ENCODE data around the gene LRRC7. TPM values are rescaled to one million over a fixed set of nuclear protein-coding genes. Genes with fewer than 3 reads are reported as not detected.

Gene LRRC7
- total RNA-seq, 4 donors from 2014 or later: under 0.01 TPM; not detected in 3

DNA sequence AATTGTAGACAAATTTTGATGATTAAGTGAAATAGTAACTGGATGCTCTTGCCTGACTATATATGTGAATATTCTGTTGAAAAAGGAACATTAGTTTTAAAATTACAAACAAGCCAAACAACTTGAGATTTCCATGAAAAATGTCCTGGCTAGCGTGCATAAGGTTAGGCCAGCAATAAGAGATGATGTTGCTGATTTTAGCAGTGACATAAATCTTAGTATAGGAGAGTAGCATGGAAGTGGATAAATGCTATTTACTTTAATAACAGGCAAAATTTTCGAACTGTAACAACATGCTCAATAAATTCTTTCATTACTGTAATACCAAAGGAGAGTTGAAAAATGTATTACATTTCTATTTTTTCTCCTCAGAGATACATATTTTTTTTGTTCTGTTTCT is 266.6 kb downstream of the LRRC7 start:
- no peak for DNase-seq
- Histone ChIP-seq H3K4me3 (no peak overlapping the region), H3K4me1 (no peaks in the 10 kb centered on the region), H3K27ac (no peak overlapping the region), H3K36me3 (no peaks in the 10 kb centered on the region), H3K27me3 (no peaks in the 10 kb centered on the region), H3K9me3 (no peaks in the 10 kb centered on the region)
- intact Hi-C loops (cut with DNase I): no loop called here
- 60 to 72% methylated on average over 2 of the region's 2 CpGs for WGBS, 2 donors
- TF ChIP-seq, protein P1, sequence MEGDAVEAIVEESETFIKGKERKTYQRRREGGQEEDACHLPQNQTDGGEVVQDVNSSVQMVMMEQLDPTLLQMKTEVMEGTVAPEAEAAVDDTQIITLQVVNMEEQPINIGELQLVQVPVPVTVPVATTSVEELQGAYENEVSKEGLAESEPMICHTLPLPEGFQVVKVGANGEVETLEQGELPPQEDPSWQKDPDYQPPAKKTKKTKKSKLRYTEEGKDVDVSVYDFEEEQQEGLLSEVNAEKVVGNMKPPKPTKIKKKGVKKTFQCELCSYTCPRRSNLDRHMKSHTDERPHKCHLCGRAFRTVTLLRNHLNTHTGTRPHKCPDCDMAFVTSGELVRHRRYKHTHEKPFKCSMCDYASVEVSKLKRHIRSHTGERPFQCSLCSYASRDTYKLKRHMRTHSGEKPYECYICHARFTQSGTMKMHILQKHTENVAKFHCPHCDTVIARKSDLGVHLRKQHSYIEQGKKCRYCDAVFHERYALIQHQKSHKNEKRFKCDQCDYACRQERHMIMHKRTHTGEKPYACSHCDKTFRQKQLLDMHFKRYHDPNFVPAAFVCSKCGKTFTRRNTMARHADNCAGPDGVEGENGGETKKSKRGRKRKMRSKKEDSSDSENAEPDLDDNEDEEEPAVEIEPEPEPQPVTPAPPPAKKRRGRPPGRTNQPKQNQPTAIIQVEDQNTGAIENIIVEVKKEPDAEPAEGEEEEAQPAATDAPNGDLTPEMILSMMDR (IDR thresholded peaks at IDR 0.05): no peak
- TF ChIP-seq POLR2A (IDR thresholded peaks at IDR 0.05): no peak

DNA sequence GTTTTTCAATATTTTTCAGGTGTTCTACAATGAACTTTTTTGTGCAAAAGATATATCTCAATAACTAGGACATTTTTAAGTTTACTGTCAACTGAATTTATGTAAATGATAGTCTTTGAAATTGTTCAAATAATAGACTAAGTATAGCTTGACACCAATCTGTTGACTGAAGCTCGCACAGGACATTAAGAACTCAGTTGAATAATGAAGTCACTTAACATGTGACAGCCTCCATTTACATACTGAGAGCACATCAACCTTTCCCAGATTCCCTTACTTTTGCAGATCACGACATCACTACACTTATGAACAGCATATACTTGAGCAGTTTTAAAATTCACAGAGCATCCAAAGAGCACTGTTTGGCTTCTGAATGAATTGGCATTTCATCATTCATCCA is 268.2 kb downstream of the LRRC7 start:
- TF ChIP-seq POLR2A (IDR thresholded peaks at IDR 0.05): no peak
- TF ChIP-seq, protein P1 (IDR thresholded peaks at IDR 0.05): no peak
- H3K4me3 ChIP-seq: no peak overlapping the region
- no peaks in the 10 kb centered on the region for H3K4me1 ChIP-seq
- no peak overlapping the region for H3K27ac ChIP-seq
- no peak for DNase-seq
- no peaks in the 10 kb centered on the region for H3K27me3 ChIP-seq
- H3K36me3 ChIP-seq: no peaks in the 10 kb centered on the region
- intact Hi-C loops (cut with DNase I): no loop called here
- WGBS, 2 donors: 74 to 77% methylated on average over 2 of the region's 2 CpGs
- no peaks in the 10 kb centered on the region for H3K9me3 ChIP-seq

DNA sequence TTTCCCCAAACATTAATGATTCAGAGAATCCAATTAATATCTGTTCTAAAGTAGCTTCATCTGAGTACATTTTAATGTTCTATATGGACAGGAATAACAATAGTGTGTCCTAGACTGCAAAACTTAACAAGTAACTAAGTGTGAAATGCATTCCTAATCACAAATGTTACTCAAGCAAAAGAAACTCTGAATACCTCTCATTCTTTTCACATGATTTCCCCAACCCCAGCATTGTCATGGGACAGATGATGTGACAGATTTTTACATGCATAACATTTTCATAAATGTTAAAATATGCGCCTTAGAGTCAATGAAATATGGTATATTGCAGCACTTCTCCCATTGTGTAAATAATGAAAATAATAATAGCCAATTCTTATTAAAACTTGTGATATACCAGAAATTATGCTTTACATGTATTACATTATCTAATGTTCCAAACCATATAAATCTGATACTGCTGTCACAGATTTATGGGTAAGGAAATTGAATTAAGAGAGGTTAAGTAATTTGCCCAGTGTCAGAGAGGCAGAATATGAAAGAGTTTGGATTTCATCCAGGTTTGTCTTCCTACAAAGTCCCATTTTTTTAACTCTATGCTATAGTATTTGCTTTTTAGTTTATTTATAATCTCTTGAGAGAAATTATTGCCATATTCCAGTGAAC is 269.4 kb downstream of the LRRC7 start:
- 83 to 100% methylated on average over 1 of the region's 1 CpG for WGBS, 2 donors
- TF ChIP-seq, protein P1 (IDR thresholded peaks at IDR 0.05): no peak
- no peak for TF ChIP-seq POLR2A (IDR thresholded peaks at IDR 0.05)
- intact Hi-C loops (cut with DNase I): no loop called here

DNA sequence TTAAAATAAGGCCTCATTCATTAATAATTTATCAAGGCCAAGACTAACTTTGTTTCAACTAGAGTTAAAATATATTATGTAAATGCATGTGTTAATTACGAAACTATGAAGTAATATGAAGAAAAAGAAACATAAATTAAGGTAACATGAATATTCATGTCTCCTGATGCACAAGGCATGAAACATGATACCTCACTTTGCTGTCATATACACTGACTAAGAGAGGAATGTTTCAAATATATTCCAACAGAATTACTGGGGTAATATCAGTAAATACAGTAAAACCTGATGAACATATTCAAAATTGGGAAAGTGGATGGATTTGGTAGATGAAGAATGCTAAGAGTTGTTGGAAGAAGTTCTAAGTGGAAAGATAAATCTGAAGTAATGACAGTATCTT is 274.6 kb downstream of the LRRC7 start:
- no peak for DNase-seq
- Histone ChIP-seq H3K9me3 (no peaks in the 10 kb centered on the region), H3K27ac (no peak overlapping the region), H3K4me3 (no peak overlapping the region), H3K36me3 (no peaks in the 10 kb centered on the region), H3K27me3 (no peaks in the 10 kb centered on the region), H3K4me1 (no peaks in the 10 kb centered on the region)
- 35 to 62% methylated on average over 1 of the region's 1 CpG for WGBS, 2 donors
- intact Hi-C loops (cut with DNase I): no loop called here
- TF ChIP-seq POLR2A (IDR thresholded peaks at IDR 0.05): no peak
- TF ChIP-seq, protein P1 (IDR thresholded peaks at IDR 0.05): no peak

More for the DNA sequence above, 269.4 kb downstream of the LRRC7 start:
- DNase-seq: no peak
- Histone ChIP-seq H3K27me3 (no peaks in the 10 kb centered on the region), H3K27ac (no peak overlapping the region), H3K4me1 (no peaks in the 10 kb centered on the region), H3K9me3 (no peaks in the 10 kb centered on the region), H3K36me3 (no peaks in the 10 kb centered on the region), H3K4me3 (no peak overlapping the region)

DNA sequence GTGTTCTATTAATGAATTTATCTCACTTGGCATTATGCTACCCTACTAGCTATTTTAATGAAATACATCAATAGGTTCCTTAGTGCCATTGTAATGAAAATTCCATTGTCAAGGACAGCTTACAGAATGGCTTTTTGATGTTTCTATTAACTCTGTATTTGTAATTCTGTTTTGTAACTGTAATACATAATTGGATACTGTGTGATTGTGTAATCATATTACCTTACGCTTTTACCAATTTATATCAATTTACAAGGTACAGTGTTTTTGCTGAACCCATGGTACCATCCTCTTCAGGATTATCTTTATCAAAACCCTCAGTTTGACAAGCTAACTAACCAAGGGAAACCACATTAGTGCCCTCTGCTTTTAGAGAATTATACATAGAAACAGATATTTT is 277.9 kb downstream of the LRRC7 start:
- TF ChIP-seq, protein P1 (IDR thresholded peaks at IDR 0.05): no peak
- no peak for TF ChIP-seq POLR2A (IDR thresholded peaks at IDR 0.05)
- Histone ChIP-seq H3K36me3 (no peaks in the 10 kb centered on the region), H3K4me1 (no peaks in the 10 kb centered on the region), H3K27me3 (no peaks in the 10 kb centered on the region), H3K9me3 (no peaks in the 10 kb centered on the region), H3K27ac (no peak overlapping the region), H3K4me3 (no peak overlapping the region)
- no peak for DNase-seq
- intact Hi-C loops (cut with DNase I): no loop called here
- 95 to 97% methylated on average over 1 of the region's 1 CpG for WGBS, 2 donors

All from esophagus squamous epithelium (tissue), 5 donors.